ENCODE results near the gene ARHGAP26. TPM values are rescaled to one million over a fixed set of nuclear protein-coding genes. Genes with fewer than 3 reads are reported as not detected.

Gene ARHGAP26
- total and polyA plus RNA-seq, 2 of the 4 experiments (the other 2 are of a cell fraction), result 0.54 to 0.56 TPM

DNA sequence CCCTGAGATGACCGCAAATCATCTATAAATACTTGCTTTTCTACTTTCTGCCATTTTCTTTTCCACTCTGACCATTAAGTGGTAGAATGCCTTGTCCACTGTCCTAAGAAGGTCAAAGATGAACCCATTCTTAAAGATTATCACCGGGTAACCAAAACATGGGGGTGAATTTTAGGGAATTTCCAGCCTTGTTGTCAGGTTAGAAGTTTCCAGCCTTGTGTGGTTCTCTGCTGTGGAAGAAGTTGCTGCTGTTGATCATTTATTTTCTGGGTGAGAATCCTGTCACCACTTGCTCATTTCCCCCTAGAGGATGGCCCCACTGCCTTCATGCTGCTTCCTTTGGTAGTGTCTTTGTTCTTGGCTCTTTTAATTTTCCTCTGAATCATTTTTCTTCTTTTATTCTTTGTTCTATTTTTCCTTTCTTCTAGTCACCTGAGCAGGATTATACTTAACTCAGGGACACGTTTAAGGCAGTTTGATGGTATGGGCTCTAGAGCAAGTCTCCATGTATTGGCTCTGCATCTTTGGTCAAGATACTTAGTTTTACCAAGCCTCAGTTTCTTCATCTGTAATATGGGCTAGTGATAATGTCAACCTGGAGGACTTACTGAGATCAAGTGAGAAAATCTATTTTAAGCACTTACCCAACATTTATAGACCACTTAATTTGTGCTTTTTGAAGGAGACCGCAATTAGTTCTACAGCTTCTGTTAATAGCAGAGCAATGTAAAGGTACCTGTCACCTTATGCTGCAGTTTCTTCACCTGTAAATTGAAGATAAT lies 266.2 kb downstream of the ARHGAP26 start:
- Histone ChIP-seq H2BK20ac (ENCODE audit: low read depth, low read length) (no peak overlapping the region), H2BK15ac (ENCODE audit: low read depth, low read length) (no peak overlapping the region), H2BK5ac (ENCODE audit: low read depth, low read length, poor library complexity, severe bottlenecking) (no peak overlapping the region), H3K27me3 (ENCODE audit: control insufficient read depth, insufficient read depth, low read length) (peaks cover 6% of the 10 kb centered on the region), H2AFZ (replicated peaks; ENCODE audit: low read length, poor library complexity) (no peak overlapping the region), H3K4ac (ENCODE audit: low read depth, low read length) (no peak overlapping the region), H4K5ac (ENCODE audit: low read depth, low read length) (no peak overlapping the region), H3K27ac (ENCODE audit: insufficient read depth, low read length) (no peak overlapping the region), H4K8ac (ENCODE audit: low read depth in 2 of 2, low read length in 2 of 2) (no peak overlapping the region), H3K4me1 (ENCODE audit: control insufficient read depth, insufficient read depth, low read length) (peaks cover 2% of the 10 kb centered on the region; the same call in 1 of the 2 replicates), H4K20me1 (ENCODE audit: insufficient read depth, low read length) (no peaks in the 10 kb centered on the region), H3K4me3 (ENCODE audit: insufficient read depth, low read depth, low read length) (no peak overlapping the region), H3K23ac (ENCODE audit: low read depth, low read length) (no peak overlapping the region), H3K9me1 (ENCODE audit: insufficient read depth, low read length) (no peaks in the 10 kb centered on the region; the same call in 1 of the 2 replicates), H3K4me2 (ENCODE audit: low read depth, low read length) (no peak overlapping the region), H2AK9ac (replicated peaks; ENCODE audit: low read depth, low read length, poor library complexity) (no peak overlapping the region), H4K91ac (ENCODE audit: insufficient read depth, low read depth, low read length) (no peak overlapping the region), H3K79me1 (ENCODE audit: low read depth in 1 of 2, low read length in 2 of 2) (no peaks in the 10 kb centered on the region), H3K56ac (ENCODE audit: extremely low read depth, insufficient read depth, low read length) (no peak overlapping the region), H2BK120ac (ENCODE audit: low read depth, low read length) (no peak overlapping the region), H3K36me3 (ENCODE audit: control insufficient read depth, insufficient read depth, low read length) (no peaks in the 10 kb centered on the region), H3K9me3 (ENCODE audit: control insufficient read depth, insufficient read depth, low read length) (no peaks in the 10 kb centered on the region), H3K18ac (ENCODE audit: low read depth, low read length) (no peak overlapping the region), H3K9ac (ENCODE audit: low read depth, low read length) (no peak overlapping the region), H3K14ac (replicated peaks; ENCODE audit: low read depth, low read length) (no peak overlapping the region), H2AK5ac (ENCODE audit: low read depth, low read length) (no peak overlapping the region)
- no peak for TF ChIP-seq CHD1 (IDR thresholded peaks at IDR 0.05; ENCODE audit: low read depth, low read length)
- TF ChIP-seq CTCF (conservative IDR thresholded peaks at IDR 0.05; ENCODE audit: low read depth, low read length), result no peak
- TF ChIP-seq BHLHE40 (IDR thresholded peaks at IDR 0.05; ENCODE audit: low read depth, low read length), result no peak
- no peak for TF ChIP-seq MXI1 (IDR thresholded peaks at IDR 0.05; ENCODE audit: borderline replicate concordance, low read depth, low read length)
- no peak for TF ChIP-seq USF2 (IDR thresholded peaks at IDR 0.05; ENCODE audit: low read depth, low read length)
- TF ChIP-seq RCOR1 (IDR thresholded peaks at IDR 0.05; ENCODE audit: insufficient replicate concordance, low read length), result no peak
- TF ChIP-seq NFE2L2 (IDR thresholded peaks at IDR 0.05; ENCODE audit: low read depth, low read length), result no peak
- TF ChIP-seq CEBPB (IDR thresholded peaks at IDR 0.05; ENCODE audit: low read depth, low read length), result no peak
- BruUV-seq (replicated peaks), result no TSS peak
- in situ Hi-C loops (cut with MboI; ENCODE audit: low sequenced_read_pairs), result no loop called here
- DNase-seq, result no peak
- POLR2A ChIA-PET (ENCODE audit: unreplicated experiment), result no interaction called here
- dilution Hi-C loops (cut with HindIII; ENCODE audit: low sequenced_read_pairs, unreplicated experiment), result no loop called here
- ATAC-seq (ENCODE audit: low read depth), result no peak
- CTCF ChIA-PET, result no interaction called here
- WGBS, 2 experiments (ENCODE audit: extremely low coverage in 2 of 2, insufficient read length in 1 of 2), result no CpG with 5 or more reads among the region's 4 CpGs
- intact Hi-C loops (cut with micrococcal nuclease), result no loop called here
